MM.1S (cell line): ENCODE results near the gene RNASE9.
"Not testable (repeated sequence)": the region's sequence is repeated elsewhere in the genome, so short reads cannot be mapped to it uniquely, and the experiment has no call there.

Experiments
- DNase-seq: peaks from one replicate; pipeline ENCODE4 v3.0.0-alpha.2; 2015
- H2AFZ ChIP-seq: fragments of 300-600 bp; sonication (generic); 2 replicates; pipeline ENCODE4 v1.6.0; 2016; ENCODE audit warnings: antibody characterized with exemption, low read length
- H3F3A ChIP-seq: fragments of 300-600 bp; sonication (generic); 2 replicates; pipeline ENCODE4 v1.6.1; 2016; ENCODE audit warnings: mild to moderate bottlenecking, antibody characterized with exemption, low read length, moderate library complexity, mixed read lengths; ENCODE audit not compliant: insufficient read depth
- H3K27ac ChIP-seq: fragments of 300-600 bp; sonication (generic); 2 replicates; pipeline ENCODE4 v1.5.1; 2016; ENCODE audit warnings: mild to moderate bottlenecking, low read length
- H3K27me3 ChIP-seq: fragments of 300-600 bp; sonication (generic); replicated peaks from 2 replicates; pipeline ENCODE4 v1.6.0; 2016; ENCODE audit warnings: low read length; ENCODE audit not compliant: insufficient read depth
- H3K36me3 ChIP-seq: fragments of 300-600 bp; sonication (generic); replicated peaks from 2 replicates; pipeline ENCODE4 v1.6.1; 2016; ENCODE audit warnings: mild to moderate bottlenecking, low read length, mixed read lengths; ENCODE audit not compliant: insufficient read depth
- H3K4me1 ChIP-seq: fragments of 300-600 bp; sonication (generic); 2 replicates; pipeline ENCODE4 v1.6.1; 2016; ENCODE audit warnings: low read length, mixed read lengths
- H3K4me2 ChIP-seq: fragments of 300-600 bp; sonication (generic); 2 replicates; pipeline ENCODE4 v1.6.0; 2016; ENCODE audit warnings: low read depth, low read length
- H3K4me3 ChIP-seq: fragments of 300-600 bp; sonication (generic); 2 replicates; pipeline ENCODE4 v1.5.1; 2016; ENCODE audit warnings: low read length, mixed read lengths
- H3K79me2 ChIP-seq: fragments of 300-600 bp; sonication (generic); 2 replicates; pipeline ENCODE4 v1.6.1; 2016; ENCODE audit warnings: mixed run types, low read length, mixed read lengths
- H3K9ac ChIP-seq: fragments of 300-600 bp; sonication (generic); 2 replicates; pipeline ENCODE4 v1.6.1; 2016; ENCODE audit warnings: low read length, mixed read lengths
- H3K9me2 ChIP-seq: fragments of 300-600 bp; sonication (generic); replicated peaks from 2 replicates; pipeline ENCODE4 v1.6.1; 2016; ENCODE audit warnings: mild to moderate bottlenecking, low read length, mixed read lengths; ENCODE audit not compliant: insufficient read depth
- H3K9me3 ChIP-seq: fragments of 300-600 bp; sonication (generic); replicated peaks from 2 replicates; pipeline ENCODE4 v1.6.1; 2016; ENCODE audit warnings: mild to moderate bottlenecking, low read length, mixed read lengths; ENCODE audit not compliant: insufficient read depth
- H4K20me1 ChIP-seq: fragments of 300-600 bp; sonication (generic); 2 replicates; pipeline ENCODE4 v1.6.1; 2016; ENCODE audit warnings: mild to moderate bottlenecking, low read length, moderate library complexity, mixed read lengths; ENCODE audit not compliant: insufficient read depth
- CTCF ChIP-seq: fragments of 300-600 bp; sonication (generic); IDR thresholded peaks from 2 replicates; pipeline ENCODE4 v1.5.1; 2016; ENCODE audit warnings: antibody characterized with exemption, low read length, mixed read lengths
- EZH2 ChIP-seq: fragments of 300-600 bp; sonication (generic); optimal IDR thresholded peaks from 2 replicates; pipeline ENCODE3; 2017; ENCODE audit warnings: low read depth, mild to moderate bottlenecking, antibody characterized with exemption, low read length, mixed read lengths
- EZH2phosphoT487 ChIP-seq: fragments of 300-600 bp; sonication (generic); IDR thresholded peaks from 2 replicates; pipeline ENCODE4 v1.6.1; 2018; ENCODE audit warnings: antibody characterized with exemption, low read length

RNASE9 gene

DNA sequence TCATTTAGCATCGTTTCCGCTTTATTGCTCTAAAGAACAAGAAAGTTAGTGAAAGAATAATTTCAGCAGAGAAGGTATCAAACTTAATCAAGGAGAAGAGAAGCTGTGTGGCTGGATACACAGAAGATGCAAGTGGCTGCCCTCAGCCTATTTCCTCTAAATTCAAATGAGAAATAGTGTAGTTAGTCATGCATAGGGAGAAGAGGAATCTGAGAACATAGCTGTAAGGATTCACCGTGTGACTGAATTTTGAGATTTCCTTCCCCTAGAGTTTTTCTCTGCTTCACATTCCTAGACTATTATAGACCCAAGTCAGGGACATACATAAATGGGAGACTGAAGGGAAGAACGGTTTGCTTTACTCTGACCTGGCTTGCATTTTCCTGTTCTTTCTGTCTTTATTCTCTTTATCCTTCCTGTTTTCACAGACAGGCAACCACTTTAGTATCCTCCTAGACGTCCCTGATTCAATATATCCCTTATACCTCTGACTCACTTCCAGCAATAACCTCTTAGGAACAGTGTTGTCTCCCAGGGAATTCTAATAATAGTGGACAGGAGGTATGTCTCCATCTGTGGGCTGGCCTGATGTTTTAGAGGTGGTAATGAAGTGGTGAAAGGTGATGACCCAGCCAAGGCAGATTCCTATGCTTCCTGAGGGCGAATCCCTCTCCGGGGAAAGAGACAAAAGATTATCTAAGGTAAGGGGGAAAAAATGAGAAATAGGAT is 48.5 kb downstream of the RNASE9 start:
- no peak overlapping the region for H3K4me3 ChIP-seq
- TF ChIP-seq EZH2, result no peak
- no peak for TF ChIP-seq CTCF
- no peak for TF ChIP-seq EZH2phosphoT487
- H3K4me2 ChIP-seq, result no peak overlapping the region
- H3K27me3 ChIP-seq, result no peaks in the 10 kb centered on the region
- no peak overlapping the region for H2AFZ ChIP-seq
- no peaks in the 10 kb centered on the region for H3K36me3 ChIP-seq
- H3K79me2 ChIP-seq, result no peaks in the 10 kb centered on the region
- H4K20me1 ChIP-seq, result no peaks in the 10 kb centered on the region
- H3K4me1 ChIP-seq, result no peaks in the 10 kb centered on the region
- no peak for DNase-seq
- no peak overlapping the region for H3K27ac ChIP-seq
- no peaks in the 10 kb centered on the region for H3K9me3 ChIP-seq
- no peaks in the 10 kb centered on the region for H3F3A ChIP-seq
- H3K9me2 ChIP-seq, result no peaks in the 10 kb centered on the region
- no peak overlapping the region for H3K9ac ChIP-seq

DNA sequence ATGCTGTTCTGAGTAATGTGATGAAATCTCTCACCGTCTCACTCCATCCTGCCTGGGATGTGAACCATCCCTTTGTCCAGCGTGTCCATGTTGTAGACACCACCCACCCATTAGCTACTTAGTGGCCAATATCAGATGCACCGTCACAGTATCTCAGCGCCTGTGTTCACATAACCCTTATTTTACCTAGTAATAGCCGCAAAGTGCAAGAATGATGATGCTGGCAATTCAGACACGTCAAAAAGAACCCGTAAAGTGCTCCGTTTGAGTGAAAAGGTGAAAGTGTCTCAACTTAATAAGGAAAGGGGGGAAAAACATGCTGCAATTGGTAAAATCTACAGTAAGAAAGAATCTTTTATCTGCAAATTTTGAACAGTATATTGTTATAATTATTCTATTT is 52.5 kb downstream of the RNASE9 start:
- no peak for TF ChIP-seq CTCF
- no peak for TF ChIP-seq EZH2
- no peak for TF ChIP-seq EZH2phosphoT487
- H3F3A ChIP-seq, result no peaks in the 10 kb centered on the region
- H3K36me3 ChIP-seq, result no peaks in the 10 kb centered on the region
- H3K79me2 ChIP-seq, result no peaks in the 10 kb centered on the region
- no peaks in the 10 kb centered on the region for H3K9me2 ChIP-seq
- no peak overlapping the region for H2AFZ ChIP-seq
- H3K4me2 ChIP-seq, result no peak overlapping the region
- no peak overlapping the region for H3K4me3 ChIP-seq
- no peaks in the 10 kb centered on the region for H4K20me1 ChIP-seq
- H3K27ac ChIP-seq, result no peak overlapping the region
- no peaks in the 10 kb centered on the region for H3K4me1 ChIP-seq
- no peaks in the 10 kb centered on the region for H3K27me3 ChIP-seq
- H3K9me3 ChIP-seq, result no peaks in the 10 kb centered on the region
- no peak overlapping the region for H3K9ac ChIP-seq
- DNase-seq, result no peak

DNA sequence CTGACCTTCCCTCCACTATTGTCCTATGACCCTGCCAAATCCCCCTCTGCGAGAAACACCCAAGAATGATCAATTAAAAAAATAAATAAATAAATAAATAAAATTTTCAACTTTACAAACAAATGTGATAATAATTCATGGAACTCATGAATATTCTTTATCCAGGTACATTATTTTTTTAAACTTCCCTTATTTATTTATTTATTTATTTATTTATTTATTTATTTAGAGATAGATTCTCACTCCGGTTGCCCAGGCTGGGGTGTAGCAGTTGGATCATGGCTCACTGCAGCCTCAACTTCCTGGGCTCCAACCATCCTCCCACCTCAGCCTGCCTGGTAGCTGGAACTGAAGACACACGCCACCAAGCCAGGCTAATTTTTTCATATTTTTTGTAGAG is 53.3 kb downstream of the RNASE9 start:
- not testable (repeated sequence) for H3K4me2 ChIP-seq, H4K20me1 ChIP-seq, H3K9me3 ChIP-seq, H3F3A ChIP-seq, H3K27ac ChIP-seq, H3K36me3 ChIP-seq, DNase-seq, H3K4me3 ChIP-seq, H3K79me2 ChIP-seq, H2AFZ ChIP-seq, H3K9ac ChIP-seq, H3K9me2 ChIP-seq, H3K27me3 ChIP-seq, H3K4me1 ChIP-seq

DNA sequence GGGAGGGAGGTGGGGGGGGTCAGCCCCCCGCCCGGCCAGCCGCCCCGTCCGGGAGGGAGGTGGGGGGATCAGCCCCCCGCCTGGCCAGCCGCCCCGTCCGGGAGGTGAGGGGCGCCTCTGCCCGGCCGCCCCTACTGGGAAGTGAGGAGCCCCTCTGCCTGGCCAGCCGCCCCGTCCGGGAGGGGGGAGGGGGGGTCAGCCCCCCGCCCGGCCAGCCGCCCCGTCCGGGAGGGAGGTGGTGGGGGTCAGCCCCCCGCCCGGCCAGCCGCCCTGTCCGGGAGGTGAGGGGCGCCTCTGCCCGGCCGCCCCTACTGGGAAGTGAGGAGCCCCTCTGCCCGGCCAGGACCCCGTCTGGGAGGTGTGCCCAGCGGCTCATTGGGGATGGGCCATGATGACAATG is 54.1 kb downstream of the RNASE9 start:
- H3F3A ChIP-seq, H3K4me2 ChIP-seq, H4K20me1 ChIP-seq, H3K27me3 ChIP-seq, H3K9me3 ChIP-seq, H2AFZ ChIP-seq, DNase-seq, H3K9me2 ChIP-seq, H3K9ac ChIP-seq, H3K79me2 ChIP-seq, H3K4me3 ChIP-seq, H3K36me3 ChIP-seq, H3K4me1 ChIP-seq, H3K27ac ChIP-seq: not testable (repeated sequence)

GRCh38 chr14:20506276-20506675 is 54.6 kb downstream of the RNASE9 start:
- H3K36me3 ChIP-seq, DNase-seq, H3K27ac ChIP-seq, H3K79me2 ChIP-seq, H3K4me2 ChIP-seq, H3F3A ChIP-seq, H2AFZ ChIP-seq, H4K20me1 ChIP-seq, H3K4me3 ChIP-seq, H3K27me3 ChIP-seq, H3K4me1 ChIP-seq, H3K9me2 ChIP-seq, H3K9me3 ChIP-seq, H3K9ac ChIP-seq: not testable (repeated sequence)
